GM19463 (cell line): ENCODE measurements around the gene UNC45B.
"Not testable (repeated sequence)": the region's sequence is repeated elsewhere in the genome, so short reads cannot be mapped to it uniquely, and the experiment has no call there.

Experiments
- ATAC-seq: cut with Tn5 transposase; IDR thresholded peaks from one replicate; pipeline ENCODE4 v1.9.1; 2021; ENCODE audit warnings: mild to moderate bottlenecking, moderate library complexity; ENCODE audit not compliant: unreplicated experiment

UNC45B gene

DNA sequence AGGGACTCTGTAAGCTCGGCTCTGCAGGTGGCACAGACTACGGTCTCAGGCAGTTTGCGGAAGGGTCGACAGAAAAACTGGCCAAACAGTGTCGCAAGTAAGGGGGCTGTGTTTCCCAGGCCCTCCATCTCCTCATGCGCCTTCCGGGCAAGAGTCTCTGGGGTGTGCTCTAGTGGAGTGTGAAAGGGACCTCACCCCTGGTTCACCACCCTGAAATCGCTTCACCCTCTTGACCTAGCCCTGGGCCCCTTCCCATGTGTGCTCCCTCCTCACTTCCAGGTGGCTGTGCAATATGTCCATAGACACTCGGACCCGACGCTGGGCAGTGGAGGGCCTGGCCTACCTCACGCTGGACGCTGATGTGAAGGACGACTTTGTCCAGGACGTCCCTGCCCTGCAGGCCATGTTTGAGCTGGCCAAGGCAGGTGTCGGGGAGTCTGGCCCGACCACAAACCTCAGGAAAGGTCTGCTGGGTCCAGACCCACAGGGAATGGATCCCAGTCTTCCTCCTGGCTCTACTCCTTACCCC is 22.3 kb downstream of the UNC45B start:
- no peak for ATAC-seq

DNA sequence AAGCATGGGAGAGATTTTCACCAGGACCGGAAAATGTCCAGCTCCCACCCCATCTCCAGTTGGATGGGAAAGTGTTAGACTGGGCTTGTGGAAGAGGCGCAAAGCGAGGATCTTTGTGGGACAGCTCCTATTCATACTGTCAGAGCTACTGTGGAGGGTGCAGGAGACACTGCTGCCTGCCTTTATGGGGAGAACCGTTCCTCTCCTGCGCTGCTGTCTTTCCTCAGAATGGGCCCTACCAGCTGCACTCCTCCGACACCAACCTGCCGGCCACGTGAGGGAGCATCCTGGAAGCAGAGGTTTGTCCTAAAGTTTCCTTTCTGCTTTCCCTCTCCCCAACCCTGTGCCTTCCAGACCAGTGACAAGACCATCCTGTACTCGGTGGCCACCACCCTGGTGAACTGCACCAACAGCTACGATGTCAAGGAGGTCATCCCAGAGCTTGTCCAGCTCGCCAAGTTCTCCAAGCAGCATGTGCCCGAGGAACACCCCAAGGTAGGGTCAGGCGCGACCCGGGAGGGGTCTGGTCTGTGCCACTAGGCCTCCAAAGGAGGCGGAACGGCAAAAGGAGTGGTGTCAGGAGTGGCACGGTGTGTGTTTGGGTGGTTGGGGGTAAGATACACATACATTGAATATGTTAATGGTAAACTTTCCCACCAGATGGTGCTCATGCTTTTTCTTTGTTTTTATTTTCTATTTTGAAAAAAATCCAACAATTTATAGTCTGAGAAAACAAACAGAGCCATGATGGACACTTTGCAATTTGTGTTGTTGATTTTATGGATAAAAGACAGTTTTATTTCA is 23.6 kb downstream of the UNC45B start:
- ATAC-seq = no peak

DNA sequence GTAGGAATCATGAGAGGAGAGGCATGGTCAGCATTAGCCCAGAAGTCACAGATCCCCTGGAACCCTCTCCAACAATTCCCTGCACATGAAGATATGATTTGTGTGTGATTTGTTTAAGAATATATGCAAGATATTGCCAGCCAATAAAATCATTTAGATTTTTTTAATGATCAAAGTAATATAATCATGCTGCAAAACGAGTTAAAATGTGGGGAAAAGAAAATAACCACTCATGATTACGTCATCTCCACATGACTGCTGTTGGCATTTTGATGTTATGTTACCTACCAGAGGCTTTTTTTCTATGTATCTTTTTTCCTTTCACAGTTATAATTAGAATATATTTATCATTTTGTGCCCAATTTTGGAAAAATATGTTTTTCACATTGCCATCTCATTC is 24.2 kb downstream of the UNC45B start:
- ATAC-seq = no peak

DNA sequence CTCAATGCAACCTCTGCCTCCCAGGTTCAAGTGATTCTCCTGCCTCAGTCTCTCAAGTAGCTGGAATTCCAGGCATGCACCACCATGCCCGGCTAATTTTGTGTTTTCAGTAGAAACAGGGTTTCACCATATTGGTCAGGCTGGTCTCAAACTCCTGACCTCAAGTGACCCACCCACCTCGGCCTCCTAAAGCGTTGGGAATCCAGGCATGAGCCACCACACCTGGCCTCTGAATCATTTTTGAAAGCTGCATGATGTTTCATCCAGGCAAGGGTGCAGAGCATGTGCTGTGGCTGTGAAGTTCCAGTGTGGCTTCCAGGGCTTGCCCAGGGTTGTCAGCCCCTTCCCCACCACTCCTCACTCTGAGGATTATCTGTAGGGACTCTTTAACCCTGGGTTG is 24.7 kb downstream of the UNC45B start:
- not testable (repeated sequence) for ATAC-seq

DNA sequence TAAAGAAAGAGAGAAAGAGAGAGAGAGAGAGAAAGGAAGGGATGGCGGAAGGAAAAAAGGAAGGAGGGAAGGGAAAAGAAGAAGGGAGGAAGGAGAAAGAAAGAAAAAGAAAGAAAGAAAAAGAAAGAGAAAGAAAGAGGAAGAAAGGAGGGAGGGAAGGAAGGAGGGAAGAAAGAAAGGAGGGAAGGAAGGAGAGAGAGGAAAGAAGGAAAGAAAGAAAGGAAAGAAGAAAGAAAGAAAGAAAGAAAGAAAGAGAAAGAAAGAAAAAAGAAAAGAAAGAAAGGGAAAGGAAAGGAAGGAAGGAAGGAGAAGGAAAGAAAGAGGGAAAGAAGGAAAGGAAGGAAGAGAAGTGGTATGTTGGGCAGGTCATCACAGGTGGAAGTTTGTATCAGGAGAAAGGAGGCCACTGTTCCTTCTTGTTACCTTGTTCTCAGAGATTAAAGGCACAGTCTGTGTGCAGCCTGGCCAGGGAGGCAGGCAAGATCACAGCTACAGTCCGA is 27.3 kb downstream of the UNC45B start:
- ATAC-seq = no peak

DNA sequence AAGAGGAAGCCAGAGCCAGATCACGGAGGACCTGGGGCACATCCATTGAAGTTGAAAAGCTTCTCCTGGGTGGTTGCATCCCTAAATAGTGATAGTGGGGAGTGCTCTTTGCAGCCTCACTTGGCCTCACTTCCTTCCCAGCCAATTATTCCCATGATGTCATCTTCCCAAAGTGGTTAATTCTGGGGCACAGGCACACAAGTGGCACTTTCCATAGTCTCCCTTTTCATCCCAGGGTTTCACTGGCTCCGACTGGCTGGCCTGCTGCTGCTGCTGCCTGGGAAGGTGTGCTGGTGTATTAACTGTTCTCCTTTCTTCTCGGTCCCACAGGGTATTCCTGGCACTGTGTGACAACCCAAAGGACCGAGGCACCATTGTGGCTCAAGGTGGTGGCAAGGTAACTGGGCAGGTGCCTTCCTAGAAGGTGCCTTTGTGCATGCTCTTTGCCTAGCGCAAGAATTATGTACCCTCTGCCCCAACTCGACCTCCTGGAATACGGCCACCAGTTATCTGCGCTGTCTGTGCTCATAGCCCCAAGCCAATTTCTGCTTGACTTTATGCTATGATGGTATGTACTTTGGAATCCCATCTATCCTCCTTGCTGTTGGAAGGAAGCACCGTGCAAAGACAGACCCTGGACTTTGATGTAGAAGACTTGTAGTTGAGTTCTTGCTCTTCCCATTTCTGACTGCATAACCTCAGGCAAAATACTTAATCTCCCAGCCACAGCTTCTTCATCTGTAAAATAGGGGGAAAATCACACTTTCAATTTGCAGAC is 28.2 kb downstream of the UNC45B start:
- no peak for ATAC-seq

DNA sequence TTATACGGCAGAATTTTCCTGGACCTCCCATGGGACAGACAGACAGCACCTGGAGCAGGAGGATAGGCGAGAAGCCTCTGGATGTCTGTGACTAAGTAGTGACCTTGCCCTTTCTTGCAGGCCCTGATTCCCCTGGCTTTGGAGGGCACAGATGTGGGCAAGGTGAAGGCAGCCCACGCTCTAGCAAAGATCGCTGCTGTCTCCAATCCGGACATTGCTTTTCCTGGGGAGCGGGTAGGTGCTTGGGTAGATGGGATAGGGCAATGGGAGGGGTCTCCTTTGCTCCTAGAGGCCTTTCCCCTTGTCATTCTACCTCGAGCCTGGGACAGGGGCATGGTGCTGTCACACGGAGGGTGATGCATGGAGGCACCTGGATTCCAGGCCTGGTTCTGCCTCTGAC is 29.3 kb downstream of the UNC45B start:
- no peak for ATAC-seq

DNA sequence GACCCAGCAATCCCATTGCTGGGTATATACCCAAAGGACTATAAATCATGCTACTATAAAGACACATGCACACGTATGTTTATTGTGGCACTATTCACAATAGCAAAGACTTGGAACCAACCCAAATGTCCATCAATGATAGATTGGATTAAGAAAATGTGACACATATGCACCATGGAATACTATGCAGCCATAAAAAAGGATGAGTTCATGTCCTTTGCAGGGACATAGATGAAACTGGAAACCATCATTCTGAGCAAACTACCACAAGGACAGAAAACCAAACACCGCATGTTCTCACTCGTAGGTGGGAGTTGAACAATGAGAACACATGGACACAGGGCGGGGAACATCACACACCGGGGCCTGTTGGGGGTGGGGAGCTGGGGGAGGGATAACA is 31.8 kb downstream of the UNC45B start:
- not testable (repeated sequence) for ATAC-seq

DNA sequence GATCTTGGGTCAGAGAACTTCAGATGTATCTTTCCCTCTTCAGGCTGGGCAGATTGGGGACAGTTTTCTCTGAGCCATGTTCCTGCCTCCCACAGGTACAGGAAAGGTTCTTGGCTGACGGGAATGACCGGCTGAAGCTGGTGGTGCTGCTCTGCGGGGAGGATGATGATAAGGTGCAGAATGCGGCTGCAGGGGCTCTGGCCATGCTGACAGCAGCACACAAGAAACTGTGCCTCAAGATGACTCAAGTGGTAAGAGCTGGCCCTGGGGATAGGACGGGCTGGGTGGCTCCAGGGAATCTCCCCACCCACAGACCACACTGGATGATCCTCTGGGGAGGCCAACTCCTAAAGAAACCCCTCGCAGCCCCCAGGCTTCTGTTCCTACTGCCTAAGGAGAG is 35.7 kb downstream of the UNC45B start:
- ATAC-seq = no peak

DNA sequence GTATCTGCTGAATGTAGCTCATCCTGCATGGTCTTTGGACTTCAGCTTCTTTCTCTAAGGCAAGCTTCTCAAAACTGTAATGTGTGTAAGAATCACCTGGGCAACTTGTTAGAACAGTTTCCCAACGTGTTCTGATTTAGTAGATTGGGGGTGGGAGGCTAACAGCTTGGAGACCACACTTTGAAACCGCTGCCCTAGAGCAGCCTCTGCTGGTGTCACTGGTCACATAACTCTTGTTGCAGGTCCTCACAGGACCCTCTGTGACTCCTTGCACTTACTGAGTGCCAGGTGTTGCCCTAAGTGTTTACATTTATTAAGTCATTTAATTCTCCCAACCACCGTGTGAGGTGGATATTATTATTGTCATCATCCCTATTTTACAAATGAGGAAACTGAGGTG is 36.7 kb downstream of the UNC45B start:
- ATAC-seq = no peak

DNA sequence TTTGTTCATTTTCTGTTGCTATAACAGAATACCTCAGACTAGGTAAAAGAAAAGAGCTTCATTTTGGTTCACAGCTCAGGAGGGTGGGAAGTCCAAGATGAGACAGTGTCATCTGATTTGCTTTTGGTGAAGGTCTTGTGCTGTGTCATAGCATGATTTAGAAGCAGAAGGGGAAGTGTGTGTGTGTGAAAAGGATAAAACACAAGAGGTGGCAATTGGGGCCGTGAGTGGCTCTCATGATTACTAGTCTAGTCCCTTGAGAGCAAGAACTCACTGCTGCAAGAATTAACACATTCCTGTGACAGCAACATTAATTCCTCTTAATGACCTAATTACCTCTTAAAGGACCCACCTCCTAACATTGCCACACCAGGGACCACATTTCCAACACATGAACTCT is 38.2 kb downstream of the UNC45B start:
- ATAC-seq = no peak

DNA sequence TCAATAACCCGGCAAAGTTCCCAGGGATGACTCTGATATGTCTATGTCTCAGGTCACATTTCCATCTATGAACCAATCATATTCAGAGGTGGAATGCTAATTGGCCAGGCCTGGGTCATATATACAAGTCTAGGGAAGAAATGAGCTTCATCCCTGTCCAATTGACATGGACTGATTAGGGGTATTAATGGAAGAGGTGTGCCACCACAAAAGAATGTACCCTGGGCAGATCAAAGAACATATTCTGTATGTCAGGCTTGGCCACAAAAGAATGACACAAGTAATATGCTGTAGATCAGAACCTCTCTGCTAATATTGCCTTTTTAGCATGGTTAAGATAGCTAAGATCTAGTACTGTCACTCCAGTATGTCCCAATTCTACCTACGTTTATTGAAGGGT is 39.9 kb downstream of the UNC45B start:
- ATAC-seq = no peak

DNA sequence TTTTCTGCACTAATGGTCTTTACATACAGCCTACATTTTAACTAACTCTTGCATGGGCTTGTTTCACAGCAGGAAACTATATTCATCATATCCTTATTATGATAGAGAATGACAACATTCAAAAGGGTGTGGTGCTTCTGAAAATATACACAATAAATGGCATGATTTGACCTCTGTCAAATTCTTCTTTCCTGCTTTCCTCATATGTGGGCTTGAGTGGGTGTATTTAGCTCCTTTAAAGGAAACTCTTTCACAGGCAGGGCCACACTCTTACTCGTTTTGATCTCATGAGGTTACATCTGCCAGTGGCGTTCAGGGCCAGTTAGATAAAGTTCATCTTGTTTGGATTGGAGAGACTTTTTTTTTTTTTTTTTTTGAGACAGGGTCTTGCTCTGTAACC is 40.5 kb downstream of the UNC45B start:
- ATAC-seq = no peak

DNA sequence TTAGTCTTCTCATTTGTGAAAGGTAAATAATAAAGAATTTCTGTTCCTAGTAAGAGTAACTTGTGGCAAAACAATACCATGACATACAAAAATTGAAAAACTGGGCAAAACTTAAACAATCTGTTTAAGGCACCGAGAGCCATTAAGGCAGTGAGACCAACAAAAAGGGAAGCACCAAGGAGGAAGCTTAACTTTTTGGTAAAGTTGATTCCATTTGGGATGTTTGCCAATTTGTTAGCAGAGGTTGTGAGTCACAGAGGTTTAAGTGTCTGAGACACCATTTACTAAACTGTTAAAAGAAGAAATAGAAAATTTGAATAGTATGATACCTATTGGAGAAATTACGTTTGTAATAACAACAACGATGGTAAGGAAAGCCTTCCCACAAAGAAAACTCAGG is 41.7 kb downstream of the UNC45B start:
- no peak for ATAC-seq

DNA sequence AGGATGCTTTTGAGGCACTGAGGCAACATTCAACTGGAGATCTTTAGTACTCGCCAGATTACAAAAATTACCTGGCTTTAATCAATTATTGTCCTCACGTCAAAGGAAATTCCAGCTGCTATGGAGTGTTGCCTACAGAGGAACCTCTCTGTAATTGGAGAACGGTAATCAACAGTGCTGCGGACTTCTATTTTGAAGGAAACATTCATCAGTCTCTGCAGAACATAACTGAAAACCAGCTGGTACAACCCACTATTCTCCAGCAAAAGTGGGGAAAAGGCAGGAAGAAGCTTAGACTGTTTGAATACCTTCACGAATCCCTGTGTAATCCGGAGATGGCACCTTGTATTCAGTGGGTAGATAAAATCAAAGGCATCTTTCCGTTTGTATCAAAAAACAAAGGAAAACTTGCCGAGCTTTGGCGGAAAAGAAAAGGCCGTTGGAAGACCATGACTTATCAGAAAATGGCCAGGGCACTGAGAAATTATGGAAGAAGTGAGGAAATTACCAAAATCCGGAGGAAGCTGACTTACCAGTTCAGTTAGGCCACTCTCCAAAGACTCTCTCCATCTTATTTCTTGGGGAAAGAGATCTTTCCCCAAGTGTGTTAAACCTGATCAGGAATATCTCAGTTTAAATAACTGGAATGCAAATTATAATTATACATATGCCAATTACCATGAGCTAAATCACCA is 43.5 kb downstream of the UNC45B start:
- ATAC-seq = no peak

DNA sequence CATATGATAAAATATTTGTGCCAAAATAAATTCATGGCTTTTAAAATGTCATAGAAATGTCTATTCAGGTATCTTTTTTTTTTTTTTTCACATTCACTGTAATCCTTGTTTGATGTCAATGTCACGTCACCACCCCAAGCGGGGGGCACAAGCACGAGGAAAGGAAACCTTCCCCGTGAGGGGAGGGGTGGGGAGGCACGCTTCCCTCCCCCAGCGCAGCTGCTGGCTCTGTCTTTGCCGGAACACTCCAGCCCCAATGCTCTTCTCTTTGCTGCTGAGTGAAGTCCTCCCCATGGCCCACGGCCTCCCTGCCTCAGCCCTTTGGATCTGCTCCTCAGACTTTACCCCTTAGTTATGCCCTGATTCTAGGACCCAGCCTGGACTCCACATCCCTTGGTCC is 45.1 kb downstream of the UNC45B start:
- no peak for ATAC-seq

DNA sequence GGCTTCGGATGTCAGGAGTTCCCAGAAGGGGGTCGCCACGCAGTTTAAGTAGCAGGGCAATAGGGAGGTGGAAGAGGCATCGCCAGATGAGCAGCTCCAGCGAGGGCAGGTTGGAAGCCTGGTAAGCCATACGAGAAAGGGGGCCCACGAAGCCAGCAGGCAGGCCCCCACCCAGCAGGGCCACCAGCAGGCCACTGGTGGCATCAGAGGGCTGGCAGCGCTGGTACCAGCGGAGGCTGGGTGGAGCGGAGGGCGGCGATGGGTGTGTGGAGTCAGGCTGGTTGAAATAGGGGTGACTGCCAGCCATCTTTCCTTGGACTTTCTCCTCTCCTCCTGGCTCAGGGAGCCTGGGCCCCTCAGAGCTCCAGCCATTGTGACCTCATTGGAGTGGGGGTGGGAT is 46.4 kb downstream of the UNC45B start, which contains the start of gene SLC35G3:
SLC35G3 (minus strand) TSS at position 393 of the 400 bp plus-strand sequence; CDS start at position 307, 86 bp downstream.
- ATAC-seq = not testable (repeated sequence)

DNA sequence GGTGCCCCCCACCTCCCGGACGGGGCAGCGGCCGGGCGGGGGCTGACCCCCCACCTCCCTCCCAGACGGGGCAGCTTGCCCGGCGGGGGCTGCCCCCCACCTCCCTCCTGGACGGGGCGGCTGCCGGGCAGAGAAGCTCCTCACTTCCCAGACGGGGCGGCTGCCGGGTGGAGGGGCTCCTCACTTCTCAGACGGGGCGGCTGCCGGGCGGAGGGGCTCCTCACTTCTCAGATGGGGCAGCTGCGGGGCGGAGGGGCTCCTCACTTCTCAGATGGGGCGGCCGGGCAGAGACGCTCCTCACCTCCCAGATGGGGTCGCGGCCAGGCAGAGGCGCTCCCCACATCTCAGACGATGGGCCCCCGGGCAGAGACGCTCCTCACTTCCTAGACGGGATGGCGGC is 47.4 kb downstream of the UNC45B start:
- ATAC-seq = not testable (repeated sequence)

DNA sequence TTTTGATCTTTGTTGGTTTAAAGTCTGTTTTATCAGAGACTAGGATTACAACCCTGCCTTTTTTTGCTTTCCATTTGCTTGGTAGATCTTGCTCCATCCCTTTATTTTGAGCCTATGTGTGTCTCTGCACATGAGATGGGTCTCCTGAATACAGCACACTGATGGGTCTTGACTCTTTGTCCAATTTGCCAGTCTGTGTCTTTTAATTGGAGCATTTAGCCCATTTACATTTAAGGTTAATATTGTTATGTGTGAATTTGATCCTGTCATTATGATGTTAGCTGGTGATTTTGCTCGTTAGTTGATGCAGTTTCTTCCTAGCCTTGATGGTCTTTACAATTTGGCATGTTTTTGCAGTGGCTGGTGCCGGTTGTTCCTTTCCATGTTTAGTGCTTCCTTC is 55.0 kb downstream of the UNC45B start:
- ATAC-seq = not testable (repeated sequence)

DNA sequence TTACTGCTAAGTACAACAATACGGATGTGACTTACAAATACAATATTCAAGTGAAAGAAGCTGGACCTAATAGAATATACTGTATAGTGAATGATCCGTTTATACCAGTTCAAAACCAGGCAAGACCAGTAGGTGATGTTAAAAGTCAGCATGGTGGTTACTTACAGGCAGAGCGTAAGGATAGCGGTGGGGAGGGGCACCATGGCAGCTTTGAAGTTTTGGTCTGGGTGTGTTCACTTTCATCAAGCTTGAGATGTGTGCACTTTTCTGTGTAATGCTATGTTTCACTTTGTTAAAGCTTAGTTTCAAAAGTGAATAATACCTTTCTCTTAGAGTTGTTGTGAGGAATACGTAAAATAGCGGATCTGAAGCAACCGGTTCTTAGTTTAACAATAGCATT is 63.1 kb downstream of the UNC45B start:
- ATAC-seq = no peak

DNA sequence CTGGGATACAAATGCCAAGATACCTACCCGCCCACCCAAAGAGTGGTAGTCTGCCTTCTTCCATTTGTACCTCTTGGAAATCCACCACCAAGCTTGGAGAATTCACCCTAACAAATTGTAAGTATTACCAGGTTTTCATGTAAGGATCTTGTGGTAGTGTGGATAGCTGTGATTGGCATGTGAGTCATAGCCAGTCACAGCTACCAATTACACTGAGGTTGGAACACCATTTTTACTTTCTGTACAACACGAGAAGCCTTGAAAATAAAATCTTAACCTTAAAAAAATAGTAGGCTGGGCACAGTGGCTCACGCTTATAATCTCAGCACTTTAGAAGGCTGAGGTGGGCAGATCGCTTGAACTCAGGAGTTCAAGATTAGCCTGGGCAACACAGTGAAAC is 65.1 kb downstream of the UNC45B start:
- ATAC-seq = no peak
